HL-60 (cell line): Measurements from ENCODE around the gene LSAMP.

Experiments used
- CTCF ChIP-seq: IDR thresholded peaks from one replicate; pipeline ENCODE4 v1.5.1; 2011; ENCODE audit warnings: low read length, control low read depth, inconsistent platforms; ENCODE audit not compliant: insufficient read depth
- GABPA ChIP-seq: IDR thresholded peaks from 2 replicates; pipeline ENCODE4 v1.6.1; 2012; ENCODE audit warnings: low read depth
- POLR2AphosphoS5 ChIP-seq: IDR thresholded peaks from 2 replicates; pipeline ENCODE4 v1.6.1; 2012; ENCODE audit warnings: low read depth
- REST ChIP-seq: IDR thresholded peaks from 2 replicates; pipeline ENCODE4 v1.6.1; 2012; ENCODE audit warnings: low read depth; ENCODE audit not compliant: insufficient replicate concordance
- SPI1 ChIP-seq: IDR thresholded peaks from 2 replicates; pipeline ENCODE4 v1.6.1; 2012; ENCODE audit warnings: low read depth, mild to moderate bottlenecking, borderline replicate concordance

- TF ChIP-seq POLR2AphosphoS5 (no peak), CTCF (no peak), REST (no peak), GABPA (no peak), SPI1 (no peak)
Measured at GRCh38 chr3:116077059-116077458, 368.2 kb downstream of the LSAMP start.
